MM.1S (cell line): ENCODE results near the gene COX5A.
A peak's percentile ranks its signal among the peaks of the same experiment; 100 is the strongest.
"Not testable (repeated sequence)": the region's sequence is repeated elsewhere in the genome, so short reads cannot be mapped to it uniquely, and the experiment has no call there.

Experiments used
- DNase-seq: peaks from one replicate; pipeline ENCODE4 v3.0.0-alpha.2; 2015
- H2AFZ ChIP-seq: fragments of 300-600 bp; sonication (generic); 2 replicates; pipeline ENCODE4 v1.6.0; 2016; ENCODE audit warnings: antibody characterized with exemption, low read length
- H3F3A ChIP-seq: fragments of 300-600 bp; sonication (generic); 2 replicates; pipeline ENCODE4 v1.6.1; 2016; ENCODE audit warnings: mild to moderate bottlenecking, antibody characterized with exemption, low read length, moderate library complexity, mixed read lengths; ENCODE audit not compliant: insufficient read depth
- H3K27ac ChIP-seq: fragments of 300-600 bp; sonication (generic); 2 replicates; pipeline ENCODE4 v1.5.1; 2016; ENCODE audit warnings: mild to moderate bottlenecking, low read length
- H3K27me3 ChIP-seq: fragments of 300-600 bp; sonication (generic); replicated peaks from 2 replicates; pipeline ENCODE4 v1.6.0; 2016; ENCODE audit warnings: low read length; ENCODE audit not compliant: insufficient read depth
- H3K36me3 ChIP-seq: fragments of 300-600 bp; sonication (generic); replicated peaks from 2 replicates; pipeline ENCODE4 v1.6.1; 2016; ENCODE audit warnings: mild to moderate bottlenecking, low read length, mixed read lengths; ENCODE audit not compliant: insufficient read depth
- H3K4me1 ChIP-seq: fragments of 300-600 bp; sonication (generic); 2 replicates; pipeline ENCODE4 v1.6.1; 2016; ENCODE audit warnings: low read length, mixed read lengths
- H3K4me2 ChIP-seq: fragments of 300-600 bp; sonication (generic); 2 replicates; pipeline ENCODE4 v1.6.0; 2016; ENCODE audit warnings: low read depth, low read length
- H3K4me3 ChIP-seq: fragments of 300-600 bp; sonication (generic); 2 replicates; pipeline ENCODE4 v1.5.1; 2016; ENCODE audit warnings: low read length, mixed read lengths
- H3K79me2 ChIP-seq: fragments of 300-600 bp; sonication (generic); 2 replicates; pipeline ENCODE4 v1.6.1; 2016; ENCODE audit warnings: mixed run types, low read length, mixed read lengths
- H3K9ac ChIP-seq: fragments of 300-600 bp; sonication (generic); 2 replicates; pipeline ENCODE4 v1.6.1; 2016; ENCODE audit warnings: low read length, mixed read lengths
- H3K9me2 ChIP-seq: fragments of 300-600 bp; sonication (generic); replicated peaks from 2 replicates; pipeline ENCODE4 v1.6.1; 2016; ENCODE audit warnings: mild to moderate bottlenecking, low read length, mixed read lengths; ENCODE audit not compliant: insufficient read depth
- H3K9me3 ChIP-seq: fragments of 300-600 bp; sonication (generic); replicated peaks from 2 replicates; pipeline ENCODE4 v1.6.1; 2016; ENCODE audit warnings: mild to moderate bottlenecking, low read length, mixed read lengths; ENCODE audit not compliant: insufficient read depth
- H4K20me1 ChIP-seq: fragments of 300-600 bp; sonication (generic); 2 replicates; pipeline ENCODE4 v1.6.1; 2016; ENCODE audit warnings: mild to moderate bottlenecking, low read length, moderate library complexity, mixed read lengths; ENCODE audit not compliant: insufficient read depth
- CTCF ChIP-seq: fragments of 300-600 bp; sonication (generic); IDR thresholded peaks from 2 replicates; pipeline ENCODE4 v1.5.1; 2016; ENCODE audit warnings: antibody characterized with exemption, low read length, mixed read lengths
- EZH2 ChIP-seq: fragments of 300-600 bp; sonication (generic); optimal IDR thresholded peaks from 2 replicates; pipeline ENCODE3; 2017; ENCODE audit warnings: low read depth, mild to moderate bottlenecking, antibody characterized with exemption, low read length, mixed read lengths
- EZH2phosphoT487 ChIP-seq: fragments of 300-600 bp; sonication (generic); IDR thresholded peaks from 2 replicates; pipeline ENCODE4 v1.6.1; 2018; ENCODE audit warnings: antibody characterized with exemption, low read length

COX5A gene

DNA sequence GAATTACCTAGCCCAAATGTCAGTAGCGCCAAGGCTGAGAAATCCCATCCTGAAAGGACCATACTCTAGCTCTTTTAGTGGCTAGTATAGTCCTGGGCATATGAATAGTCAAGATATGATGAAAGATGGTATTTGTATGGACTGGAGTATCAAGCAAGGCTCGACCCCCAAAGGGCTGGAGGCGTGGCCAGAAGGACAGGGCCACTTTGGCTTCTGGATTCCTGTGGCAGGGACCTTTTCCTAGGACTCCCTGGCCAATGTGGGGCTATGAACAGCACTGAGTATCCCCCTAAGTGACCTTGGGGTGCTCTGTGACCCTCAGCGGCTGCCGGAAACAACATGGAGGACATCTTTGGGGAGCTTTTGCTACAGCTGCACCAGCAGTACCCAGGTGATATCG lies 42.0 kb downstream of the COX5A start:
- no peak overlapping the region for H3K27ac ChIP-seq
- no peak overlapping the region for H3K9ac ChIP-seq
- TF ChIP-seq EZH2 (no peak), EZH2phosphoT487 (no peak), CTCF (no peak)
- no peaks in the 10 kb centered on the region; the same call in 1 of the 2 replicates for H3K79me2 ChIP-seq
- no peaks in the 10 kb centered on the region for H3K9me2 ChIP-seq
- H2AFZ ChIP-seq: no peak overlapping the region
- no peak overlapping the region for H3K4me2 ChIP-seq
- no peaks in the 10 kb centered on the region for H3K36me3 ChIP-seq
- H3K27me3 ChIP-seq: no peaks in the 10 kb centered on the region
- no peaks in the 10 kb centered on the region for H3K9me3 ChIP-seq
- no peaks in the 10 kb centered on the region for H4K20me1 ChIP-seq
- H3K4me1 ChIP-seq: peaks cover 17% of the 10 kb centered on the region
- H3K4me3 ChIP-seq: no peak overlapping the region
- H3F3A ChIP-seq: no peaks in the 10 kb centered on the region
- DNase-seq: no peak

GRCh38 chr15:74894383-74894782 lies 43.5 kb downstream of the COX5A start:
- not testable (repeated sequence) for H3K79me2 ChIP-seq, H3K36me3 ChIP-seq, H3K27ac ChIP-seq, H3F3A ChIP-seq, H3K9me3 ChIP-seq, H3K4me2 ChIP-seq, DNase-seq, H3K27me3 ChIP-seq, H2AFZ ChIP-seq, H3K4me3 ChIP-seq, H3K9me2 ChIP-seq, H4K20me1 ChIP-seq, H3K9ac ChIP-seq
- peaks cover 25% of the 10 kb centered on the region for H3K4me1 ChIP-seq

DNA sequence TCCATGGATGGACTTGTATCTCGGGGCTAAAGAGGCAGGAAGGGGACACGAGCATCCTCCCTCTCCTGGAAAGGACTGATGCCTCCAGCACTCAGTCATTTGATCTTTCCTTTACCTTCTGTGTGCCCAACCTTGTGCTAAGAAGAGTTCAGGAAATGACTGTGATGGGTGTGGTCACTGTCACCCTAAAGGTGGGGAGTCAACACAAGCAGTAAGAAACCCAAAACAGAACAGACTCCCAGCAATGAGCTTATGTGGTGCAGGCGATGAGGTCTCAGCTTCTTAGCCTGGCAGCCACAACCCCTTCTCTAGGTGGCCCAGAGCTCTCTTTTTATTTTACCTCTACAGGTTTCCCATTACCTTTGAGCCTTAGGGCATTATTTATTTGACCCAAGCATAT lies 44.2 kb downstream of the COX5A start:
- Histone ChIP-seq H3F3A (no peaks in the 10 kb centered on the region), H3K4me3 (no peak overlapping the region), H2AFZ (no peak overlapping the region), H3K27me3 (no peaks in the 10 kb centered on the region), H3K79me2 (peaks cover 9% of the 10 kb centered on the region; the same call in 1 of the 2 replicates), H4K20me1 (no peaks in the 10 kb centered on the region), H3K36me3 (no peaks in the 10 kb centered on the region), H3K9me3 (no peaks in the 10 kb centered on the region), H3K9ac (no peak overlapping the region), H3K4me2 (peak overlapping the region; percentile 36), H3K4me1 (peaks cover 26% of the 10 kb centered on the region), H3K9me2 (no peaks in the 10 kb centered on the region), H3K27ac (peak overlapping the region; percentile 53; the same call in 1 of the 2 replicates)
- TF ChIP-seq EZH2phosphoT487 (no peak), EZH2 (no peak), CTCF (no peak)
- DNase-seq: peak; percentile 17

- Histone ChIP-seq H3K9ac (no peak overlapping the region), H3K4me1 (peaks cover 26% of the 10 kb centered on the region), H3K36me3 (no peaks in the 10 kb centered on the region), H3K27ac (peak overlapping the region; percentile 53; the same call in 1 of the 2 replicates), H3K9me3 (no peaks in the 10 kb centered on the region), H3K4me3 (no peak overlapping the region), H3K9me2 (no peaks in the 10 kb centered on the region), H3F3A (no peaks in the 10 kb centered on the region), H4K20me1 (no peaks in the 10 kb centered on the region), H3K79me2 (peaks cover 9% of the 10 kb centered on the region; the same call in 1 of the 2 replicates), H2AFZ (no peak overlapping the region), H3K4me2 (no peak overlapping the region), H3K27me3 (no peaks in the 10 kb centered on the region)
- TF ChIP-seq EZH2phosphoT487: no peak
- no peak for TF ChIP-seq CTCF
- no peak for TF ChIP-seq EZH2
- no peak for DNase-seq
Measured at GRCh38 chr15:74892931-74893330, 44.9 kb downstream of the COX5A start.
